ENCODE measurements around the gene LZIC.
"Not testable (repeated sequence)": the region's sequence is repeated elsewhere in the genome, so short reads cannot be mapped to it uniquely, and the experiment has no call there.

The LZIC gene

GRCh38 chr1:9927259-9927658 lies 15.9 kb downstream of the LZIC start:
- peaks cover 21% of the 10 kb centered on the region for H3K36me3 Mint-ChIP-seq (ENCODE audit: insufficient read depth)
- H3K4me3 Mint-ChIP-seq, result no peak overlapping the region
- H3K27me3 Mint-ChIP-seq, result no peaks in the 10 kb centered on the region
- H3K9me3 Mint-ChIP-seq, result no peaks in the 10 kb centered on the region
- no peak for ATAC-seq (replicated peaks; ENCODE audit: extremely low read depth, poor library complexity, severe bottlenecking)
- no peak for DNase-seq (ENCODE audit: low spot score in 2 of 2)
- H3K4me1 Mint-ChIP-seq, result no peaks in the 10 kb centered on the region
- H3K27ac Mint-ChIP-seq (ENCODE audit: low read depth), result no peak overlapping the region

- H3K36me3 Mint-ChIP-seq (ENCODE audit: insufficient read depth), result no peaks in the 10 kb centered on the region
- no peaks in the 10 kb centered on the region for H3K27me3 Mint-ChIP-seq
- no peak for DNase-seq (ENCODE audit: low spot score in 2 of 2)
- no peaks in the 10 kb centered on the region for H3K9me3 Mint-ChIP-seq
- H3K4me3 Mint-ChIP-seq, result no peak overlapping the region
- no peaks in the 10 kb centered on the region for H3K4me1 Mint-ChIP-seq
- no peak overlapping the region for H3K27ac Mint-ChIP-seq (ENCODE audit: low read depth)
- ATAC-seq (replicated peaks; ENCODE audit: extremely low read depth, poor library complexity, severe bottlenecking), result no peak
These were observed 20.8 kb downstream of the LZIC start for GRCh38 chr1:9922342-9922741.

- no peak overlapping the region for H3K4me3 Mint-ChIP-seq
- ATAC-seq (replicated peaks; ENCODE audit: extremely low read depth, poor library complexity, severe bottlenecking), result no peak
These were observed 22.6 kb downstream of the LZIC start for GRCh38 chr1:9920606-9921005.

GRCh38 chr1:9917901-9918300 lies 25.3 kb downstream of the LZIC start:
- Mint-ChIP-seq H3K27ac (ENCODE audit: low read depth) (no peak overlapping the region), H3K36me3 (ENCODE audit: insufficient read depth) (no peaks in the 10 kb centered on the region), H3K9me3 (no peaks in the 10 kb centered on the region), H3K4me3 (no peak overlapping the region), H3K27me3 (no peaks in the 10 kb centered on the region), H3K4me1 (no peaks in the 10 kb centered on the region)
- DNase-seq (ENCODE audit: low spot score in 2 of 2) (no peak), ATAC-seq (replicated peaks; ENCODE audit: extremely low read depth, poor library complexity, severe bottlenecking) (no peak)

More at GRCh38 chr1:9920606-9921005, 22.6 kb downstream of the LZIC start:
- H3K4me1 Mint-ChIP-seq, result no peaks in the 10 kb centered on the region
- no peaks in the 10 kb centered on the region for H3K9me3 Mint-ChIP-seq
- DNase-seq (ENCODE audit: low spot score in 2 of 2), result no peak
- H3K27ac Mint-ChIP-seq (ENCODE audit: low read depth), result no peak overlapping the region
- no peaks in the 10 kb centered on the region for H3K27me3 Mint-ChIP-seq
- no peaks in the 10 kb centered on the region for H3K36me3 Mint-ChIP-seq (ENCODE audit: insufficient read depth)

- not testable (repeated sequence) for H3K9me3 Mint-ChIP-seq; DNase-seq (ENCODE audit: low spot score in 2 of 2); H3K4me3 Mint-ChIP-seq; ATAC-seq (replicated peaks; ENCODE audit: extremely low read depth, poor library complexity, severe bottlenecking); H3K27ac Mint-ChIP-seq (ENCODE audit: low read depth); H3K27me3 Mint-ChIP-seq; H3K4me1 Mint-ChIP-seq; H3K36me3 Mint-ChIP-seq (ENCODE audit: insufficient read depth)
These were observed 25.7 kb downstream of the LZIC start for GRCh38 chr1:9917495-9917894.

- Mint-ChIP-seq H3K4me1 (peaks cover 6% of the 10 kb centered on the region), H3K36me3 (ENCODE audit: insufficient read depth) (no peaks in the 10 kb centered on the region), H3K27me3 (no peaks in the 10 kb centered on the region), H3K4me3 (no peak overlapping the region), H3K27ac (ENCODE audit: low read depth) (no peak overlapping the region), H3K9me3 (no peaks in the 10 kb centered on the region)
- DNase-seq (ENCODE audit: low spot score in 2 of 2) (no peak), ATAC-seq (replicated peaks; ENCODE audit: extremely low read depth, poor library complexity, severe bottlenecking) (no peak)
These were observed 26.7 kb downstream of the LZIC start for GRCh38 chr1:9916452-9916851.

GRCh38 chr1:9914610-9914937 lies 28.6 kb downstream of the LZIC start:
- no peak for ATAC-seq (replicated peaks; ENCODE audit: extremely low read depth, poor library complexity, severe bottlenecking)
- peaks cover 4% of the 10 kb centered on the region for H3K36me3 Mint-ChIP-seq (ENCODE audit: insufficient read depth)

GRCh38 chr1:9912264-9912936 lies 30.8 kb downstream of the LZIC start:
- H3K4me1 Mint-ChIP-seq, result peaks cover 35% of the 10 kb centered on the region
- no peak for DNase-seq (ENCODE audit: low spot score in 2 of 2)
- no peaks in the 10 kb centered on the region for H3K27me3 Mint-ChIP-seq
- H3K27ac Mint-ChIP-seq (ENCODE audit: low read depth), result peak overlapping the region; percentile 5
- H3K36me3 Mint-ChIP-seq (ENCODE audit: insufficient read depth), result peaks cover 9% of the 10 kb centered on the region
- ATAC-seq (replicated peaks; ENCODE audit: extremely low read depth, poor library complexity, severe bottlenecking), result no peak
- no peaks in the 10 kb centered on the region for H3K9me3 Mint-ChIP-seq
- H3K4me3 Mint-ChIP-seq, result peak overlapping the region; percentile 57

More at GRCh38 chr1:9914610-9914937, 28.6 kb downstream of the LZIC start:
- no peaks in the 10 kb centered on the region for H3K27me3 Mint-ChIP-seq
- no peak for DNase-seq (ENCODE audit: low spot score in 2 of 2)
- H3K27ac Mint-ChIP-seq (ENCODE audit: low read depth), result no peak overlapping the region
- H3K4me3 Mint-ChIP-seq, result no peak overlapping the region
- peaks cover 16% of the 10 kb centered on the region for H3K4me1 Mint-ChIP-seq
- H3K9me3 Mint-ChIP-seq, result no peaks in the 10 kb centered on the region

- H3K36me3 Mint-ChIP-seq (ENCODE audit: insufficient read depth), result peaks cover 9% of the 10 kb centered on the region
- H3K27me3 Mint-ChIP-seq, result no peaks in the 10 kb centered on the region
- peaks cover 48% of the 10 kb centered on the region for H3K4me1 Mint-ChIP-seq
- peak overlapping the region; percentile 92 for H3K27ac Mint-ChIP-seq (ENCODE audit: low read depth)
- peak overlapping the region; percentile 89 for H3K4me3 Mint-ChIP-seq
- DNase-seq (ENCODE audit: low spot score in 2 of 2), result peak; percentile 100
- peak; percentile 97 for ATAC-seq (replicated peaks; ENCODE audit: extremely low read depth, poor library complexity, severe bottlenecking)
- H3K9me3 Mint-ChIP-seq, result no peaks in the 10 kb centered on the region
These were observed 32.6 kb downstream of the LZIC start for GRCh38 chr1:9910423-9911178.

GRCh38 chr1:9910076-9910422 lies 33.1 kb downstream of the LZIC start, which contains the start of gene CTNNBIP1:
Gene CTNNBIP1, minus strand, starts transcription at chr1:9910269. Its CDS starts 38,205 bp downstream, at chr1:9872064.
- Mint-ChIP-seq H3K27ac (ENCODE audit: low read depth) (peak within 1 kb of the TSS; percentile 92), H3K9me3 (no peaks in the 10 kb centered on the region), H3K4me3 (peak within 1 kb of the TSS; percentile 96), H3K27me3 (no peaks in the 10 kb centered on the region), H3K4me1 (peaks cover 54% of the 10 kb centered on the region), H3K36me3 (ENCODE audit: insufficient read depth) (peaks cover 9% of the 10 kb centered on the region)
- peak; percentile 75 for ATAC-seq (replicated peaks; ENCODE audit: extremely low read depth, poor library complexity, severe bottlenecking)
- DNase-seq (ENCODE audit: low spot score in 2 of 2), result no peak

GRCh38 chr1:9909234-9910046 lies 33.8 kb downstream of the LZIC start:
- H3K9me3 Mint-ChIP-seq, result no peaks in the 10 kb centered on the region
- H3K4me3 Mint-ChIP-seq, result peak overlapping the region; percentile 96
- DNase-seq (ENCODE audit: low spot score in 2 of 2) (peak in 1 of 2 donors; percentile 15), ATAC-seq (replicated peaks; ENCODE audit: extremely low read depth, poor library complexity, severe bottlenecking) (no peak)
- no peaks in the 10 kb centered on the region for H3K27me3 Mint-ChIP-seq
- H3K4me1 Mint-ChIP-seq, result peaks cover 57% of the 10 kb centered on the region
- peaks cover 9% of the 10 kb centered on the region for H3K36me3 Mint-ChIP-seq (ENCODE audit: insufficient read depth)
- H3K27ac Mint-ChIP-seq (ENCODE audit: low read depth), result peak overlapping the region; percentile 85

GRCh38 chr1:9908871-9909233 lies 34.3 kb downstream of the LZIC start:
- peaks cover 9% of the 10 kb centered on the region for H3K36me3 Mint-ChIP-seq (ENCODE audit: insufficient read depth)
- no peaks in the 10 kb centered on the region for H3K9me3 Mint-ChIP-seq
- DNase-seq (ENCODE audit: low spot score in 2 of 2) (no peak), ATAC-seq (replicated peaks; ENCODE audit: extremely low read depth, poor library complexity, severe bottlenecking) (no peak)
- peak overlapping the region; percentile 85 for H3K27ac Mint-ChIP-seq (ENCODE audit: low read depth)
- peak overlapping the region; percentile 96 for H3K4me3 Mint-ChIP-seq
- no peaks in the 10 kb centered on the region for H3K27me3 Mint-ChIP-seq
- H3K4me1 Mint-ChIP-seq, result peaks cover 63% of the 10 kb centered on the region
